Measurements from ENCODE around the gene PLXNA4. TPM values are rescaled to one million over a fixed set of nuclear protein-coding genes. Genes with fewer than 3 reads are reported as not detected.

Gene PLXNA4
- total RNA-seq, 1 donor from 2014 or later: 14.0 TPM

DNA sequence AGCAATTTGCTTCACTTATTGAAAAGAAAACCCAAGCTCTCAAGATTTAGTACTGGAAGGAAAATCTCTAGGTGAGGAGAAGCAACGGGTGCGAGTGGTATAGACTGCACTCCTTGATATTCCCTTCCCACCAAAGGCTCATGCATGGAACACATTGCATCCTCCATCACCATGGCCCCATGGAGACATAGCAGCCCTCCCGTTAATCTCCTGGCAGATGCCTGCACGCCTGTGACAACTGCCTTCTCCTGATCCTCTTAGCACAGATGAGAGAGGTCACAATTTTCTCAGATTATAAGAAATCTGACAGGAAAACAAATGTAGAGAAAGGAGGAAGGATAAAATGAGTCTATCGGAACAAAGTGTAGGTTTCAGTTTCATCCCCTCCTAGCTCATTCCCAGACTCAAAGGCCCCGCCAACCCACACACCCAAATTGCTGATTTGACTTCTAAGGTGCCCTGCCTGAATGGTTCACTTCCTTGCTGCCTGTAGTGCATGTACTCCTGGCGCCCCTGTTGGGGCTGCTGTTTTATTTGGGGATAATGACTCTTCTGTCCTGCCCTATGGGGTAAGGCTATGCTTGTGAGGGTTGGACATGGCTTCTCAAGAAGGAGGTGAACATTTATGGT is 50.0 kb downstream of the PLXNA4 start:
- intact Hi-C loops (cut with DNase I): no loop called here
- no peaks in the 10 kb centered on the region for H3K4me1 ChIP-seq
- no peaks in the 10 kb centered on the region for H3K36me3 ChIP-seq
- TF ChIP-seq CTCF (IDR thresholded peaks at IDR 0.05) (no peak), POLR2A (IDR thresholded peaks at IDR 0.05) (no peak), POLR2AphosphoS5 (IDR thresholded peaks at IDR 0.05; ENCODE audit: insufficient read depth in 1 of 2, low read depth in 1 of 2) (no peak)
- no peaks in the 10 kb centered on the region for H3K9me3 ChIP-seq
- no peak overlapping the region for H3K27ac ChIP-seq
- H3K4me3 ChIP-seq: no peak overlapping the region
- DNase-seq (ENCODE audit: extremely low spot score in 2 of 2): no peak
- H3K27me3 ChIP-seq: no peaks in the 10 kb centered on the region

DNA sequence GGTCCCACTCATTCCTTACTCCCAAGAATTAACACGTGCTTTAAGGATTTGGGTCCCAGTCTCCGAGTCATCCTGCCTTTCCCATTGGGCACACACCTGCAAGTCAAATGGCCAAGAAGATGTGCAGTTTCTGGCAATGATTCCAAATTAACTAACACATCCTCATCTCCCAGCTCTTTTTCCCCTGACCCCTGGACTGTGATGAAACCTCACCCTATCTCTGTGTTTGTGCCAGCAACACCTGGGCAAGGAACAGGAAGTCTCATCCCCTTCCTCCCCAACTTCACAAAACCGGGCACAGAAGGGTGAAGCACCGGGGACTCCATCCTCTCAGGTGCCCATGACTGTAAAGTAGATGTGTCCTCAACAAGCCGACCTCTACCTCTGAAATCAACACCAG is 54.8 kb downstream of the PLXNA4 start:
- H3K27ac ChIP-seq: no peak overlapping the region

GRCh38 chr7:132520591-132521280 is 55.5 kb downstream of the PLXNA4 start:
- Histone ChIP-seq H3K27me3 (no peaks in the 10 kb centered on the region), H3K4me1 (no peaks in the 10 kb centered on the region), H3K36me3 (no peaks in the 10 kb centered on the region), H3K27ac (no peak overlapping the region), H3K4me3 (no peak overlapping the region), H3K9me3 (no peaks in the 10 kb centered on the region)
- DNase-seq (ENCODE audit: extremely low spot score in 2 of 2): no peak
- no peak for TF ChIP-seq POLR2AphosphoS5 (IDR thresholded peaks at IDR 0.05; ENCODE audit: insufficient read depth in 1 of 2, low read depth in 1 of 2)
- TF ChIP-seq POLR2A (IDR thresholded peaks at IDR 0.05): no peak
- no peak for TF ChIP-seq CTCF (IDR thresholded peaks at IDR 0.05)
- intact Hi-C loops (cut with DNase I): no loop called here

More for the DNA sequence above, 54.8 kb downstream of the PLXNA4 start:
- intact Hi-C loops (cut with DNase I): no loop called here
- H3K9me3 ChIP-seq: no peaks in the 10 kb centered on the region
- H3K4me1 ChIP-seq: no peaks in the 10 kb centered on the region
- H3K27me3 ChIP-seq: no peaks in the 10 kb centered on the region
- H3K36me3 ChIP-seq: no peaks in the 10 kb centered on the region
- TF ChIP-seq POLR2AphosphoS5 (IDR thresholded peaks at IDR 0.05; ENCODE audit: insufficient read depth in 1 of 2, low read depth in 1 of 2): no peak
- no peak for TF ChIP-seq POLR2A (IDR thresholded peaks at IDR 0.05)
- TF ChIP-seq CTCF (IDR thresholded peaks at IDR 0.05): no peak
- no peak for DNase-seq (ENCODE audit: extremely low spot score in 2 of 2)
- H3K4me3 ChIP-seq: no peak overlapping the region

- intact Hi-C loops (cut with DNase I): no loop called here
These were observed 56.3 kb downstream of the PLXNA4 start for GRCh38 chr7:132519936-132520335.

More at GRCh38 chr7:132519936-132520335, 56.3 kb downstream of the PLXNA4 start:
- Histone ChIP-seq H3K27me3 (no peaks in the 10 kb centered on the region), H3K27ac (no peak overlapping the region), H3K4me3 (no peak overlapping the region), H3K4me1 (no peaks in the 10 kb centered on the region), H3K36me3 (no peaks in the 10 kb centered on the region), H3K9me3 (no peaks in the 10 kb centered on the region)
- no peak for TF ChIP-seq CTCF (IDR thresholded peaks at IDR 0.05)
- TF ChIP-seq POLR2AphosphoS5 (IDR thresholded peaks at IDR 0.05; ENCODE audit: insufficient read depth in 1 of 2, low read depth in 1 of 2): no peak
- no peak for TF ChIP-seq POLR2A (IDR thresholded peaks at IDR 0.05)
- DNase-seq (ENCODE audit: extremely low spot score in 2 of 2): no peak

Measured in vagina (tissue), 2 donors.